ENCODE results near the gene TMEM98.

The TMEM98 gene

DNA sequence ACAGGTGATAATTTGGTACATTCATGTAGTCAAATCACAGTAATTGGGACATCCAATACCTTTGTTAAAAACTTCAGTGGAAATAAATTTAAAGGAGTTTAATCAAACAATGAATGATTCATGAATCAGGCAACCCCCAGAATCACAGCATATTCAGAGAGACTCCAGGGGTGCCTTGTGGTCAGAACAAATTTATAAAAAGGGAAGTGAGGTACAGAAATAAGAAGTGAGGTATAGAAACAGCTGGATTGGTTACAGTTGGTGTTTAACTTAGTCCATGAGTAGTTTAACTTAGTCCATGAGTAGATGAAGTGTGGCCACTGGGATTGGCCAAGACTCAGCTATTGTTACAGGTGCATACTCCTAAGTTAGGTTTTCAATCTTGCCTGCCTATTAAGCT lies 25.1 kb downstream of the TMEM98 start:
- DNase-seq (ENCODE audit: low read depth, low spot score) = no peak
- H3K4me3 ChIP-seq (ENCODE audit: low read depth, low read length) = no peak overlapping the region
- in situ Hi-C loops (cut with HindIII; ENCODE audit: low sequenced_read_pairs) = no loop called here
- TF ChIP-seq, protein P1, sequence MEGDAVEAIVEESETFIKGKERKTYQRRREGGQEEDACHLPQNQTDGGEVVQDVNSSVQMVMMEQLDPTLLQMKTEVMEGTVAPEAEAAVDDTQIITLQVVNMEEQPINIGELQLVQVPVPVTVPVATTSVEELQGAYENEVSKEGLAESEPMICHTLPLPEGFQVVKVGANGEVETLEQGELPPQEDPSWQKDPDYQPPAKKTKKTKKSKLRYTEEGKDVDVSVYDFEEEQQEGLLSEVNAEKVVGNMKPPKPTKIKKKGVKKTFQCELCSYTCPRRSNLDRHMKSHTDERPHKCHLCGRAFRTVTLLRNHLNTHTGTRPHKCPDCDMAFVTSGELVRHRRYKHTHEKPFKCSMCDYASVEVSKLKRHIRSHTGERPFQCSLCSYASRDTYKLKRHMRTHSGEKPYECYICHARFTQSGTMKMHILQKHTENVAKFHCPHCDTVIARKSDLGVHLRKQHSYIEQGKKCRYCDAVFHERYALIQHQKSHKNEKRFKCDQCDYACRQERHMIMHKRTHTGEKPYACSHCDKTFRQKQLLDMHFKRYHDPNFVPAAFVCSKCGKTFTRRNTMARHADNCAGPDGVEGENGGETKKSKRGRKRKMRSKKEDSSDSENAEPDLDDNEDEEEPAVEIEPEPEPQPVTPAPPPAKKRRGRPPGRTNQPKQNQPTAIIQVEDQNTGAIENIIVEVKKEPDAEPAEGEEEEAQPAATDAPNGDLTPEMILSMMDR (IDR thresholded peaks at IDR 0.05; ENCODE audit: low read depth, low read length) = no peak

DNA sequence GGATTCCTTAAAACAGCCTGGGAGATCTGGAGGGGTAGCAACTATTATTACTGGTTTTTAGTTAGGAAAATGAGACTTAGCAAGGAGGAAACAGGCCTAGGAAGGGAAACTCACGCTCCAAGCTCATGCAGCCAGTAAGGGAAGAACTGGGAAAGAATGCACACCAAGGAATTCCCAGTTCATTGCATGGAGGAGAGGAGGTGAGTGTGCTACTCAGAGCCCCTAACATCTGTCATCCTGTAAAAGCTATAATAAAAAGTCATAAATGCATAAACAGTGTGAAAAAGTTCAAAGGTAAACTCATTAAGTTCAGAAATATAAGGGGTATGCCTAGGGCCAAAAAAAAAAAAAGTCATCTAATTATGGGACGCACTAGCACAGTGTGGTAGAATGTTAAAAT lies 25.9 kb downstream of the TMEM98 start:
- H3K4me3 ChIP-seq (ENCODE audit: low read depth, low read length) = no peak overlapping the region
- DNase-seq (ENCODE audit: low read depth, low spot score) = no peak
- TF ChIP-seq, protein P1 (IDR thresholded peaks at IDR 0.05; ENCODE audit: low read depth, low read length) = no peak
- in situ Hi-C loops (cut with HindIII; ENCODE audit: low sequenced_read_pairs) = no loop called here

DNA sequence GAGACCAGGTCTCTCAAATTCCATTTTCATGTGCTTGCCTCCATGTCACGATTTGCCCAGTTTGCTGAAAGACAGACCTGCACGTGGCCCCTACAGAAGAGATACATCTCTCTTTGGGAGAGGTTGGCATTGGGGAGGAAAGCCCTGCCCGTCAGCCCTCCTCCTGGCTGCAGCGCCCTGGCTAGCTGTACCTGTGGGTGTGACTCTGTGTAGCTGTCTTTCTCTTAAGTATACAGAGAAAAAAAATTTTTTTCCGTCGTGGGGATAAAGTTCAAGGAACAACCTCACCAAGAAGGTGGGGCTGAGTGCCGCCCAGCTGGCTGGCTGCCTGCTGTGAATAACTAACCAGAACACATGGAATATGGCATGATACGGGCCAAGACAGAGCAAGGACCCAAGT lies 26.5 kb downstream of the TMEM98 start:
- H3K4me3 ChIP-seq (ENCODE audit: low read depth, low read length) = no peak overlapping the region
- in situ Hi-C loops (cut with HindIII; ENCODE audit: low sequenced_read_pairs) = no loop called here
- TF ChIP-seq, protein P1 (IDR thresholded peaks at IDR 0.05; ENCODE audit: low read depth, low read length) = no peak

DNA sequence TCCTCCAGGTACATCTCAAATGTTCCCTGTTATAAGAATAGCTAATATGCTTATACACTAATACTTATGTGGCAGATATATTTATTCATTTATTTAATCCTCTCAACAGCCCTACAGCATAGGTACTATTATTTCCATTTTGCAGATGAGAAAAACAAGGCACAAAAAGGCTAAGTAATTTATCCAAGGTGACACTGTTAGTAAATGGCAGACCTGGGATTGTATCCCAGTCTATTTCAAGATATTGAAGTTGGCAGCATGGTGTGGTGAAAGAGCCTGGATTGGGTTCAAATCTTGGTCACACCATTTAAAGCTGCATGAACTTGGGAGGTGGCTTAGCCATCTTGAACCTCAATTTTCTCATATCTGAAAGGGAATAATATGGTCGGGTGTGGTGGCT lies 27.2 kb downstream of the TMEM98 start:
- in situ Hi-C loops (cut with HindIII; ENCODE audit: low sequenced_read_pairs) = no loop called here
- no peak for DNase-seq (ENCODE audit: low read depth, low spot score)
- no peak overlapping the region for H3K4me3 ChIP-seq (ENCODE audit: low read depth, low read length)
- TF ChIP-seq, protein P1 (IDR thresholded peaks at IDR 0.05; ENCODE audit: low read depth, low read length) = no peak

More for the DNA sequence above, 26.5 kb downstream of the TMEM98 start:
- DNase-seq (ENCODE audit: low read depth, low spot score) = no peak

DNA sequence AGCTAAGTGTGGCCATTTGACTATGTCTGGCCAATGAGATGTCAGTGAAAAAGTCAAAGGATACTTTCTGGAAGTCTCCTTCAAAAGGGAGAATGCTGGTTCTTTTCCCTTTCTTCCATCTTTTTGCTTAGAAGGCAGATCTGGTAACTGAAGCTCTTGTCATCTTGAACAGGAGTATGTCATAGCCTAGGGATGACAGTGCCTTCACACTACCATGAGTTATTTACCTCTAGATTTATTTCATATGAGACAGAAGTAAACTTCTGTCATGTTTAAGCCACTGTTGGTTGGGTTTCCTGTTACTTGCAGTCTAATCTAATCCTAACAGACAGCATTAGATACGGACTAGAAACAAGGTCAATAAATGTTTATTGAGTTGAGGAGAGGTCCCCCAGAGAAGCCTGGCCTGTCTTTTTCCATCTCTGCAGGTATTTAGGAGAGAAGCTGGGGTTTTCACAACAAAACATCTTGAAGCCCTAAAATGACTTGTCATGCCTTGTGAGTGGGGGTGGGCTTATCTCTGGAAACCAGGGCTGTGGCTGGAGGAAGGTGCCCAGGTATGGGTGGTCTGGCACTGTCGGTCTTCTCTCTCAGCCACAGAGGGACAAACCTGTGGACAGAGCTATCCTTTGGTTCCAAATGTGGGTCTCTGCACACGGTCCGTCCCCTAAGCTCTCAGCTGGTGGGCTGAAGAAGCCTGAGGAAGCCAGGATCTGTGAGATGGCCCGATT lies 28.5 kb downstream of the TMEM98 start:
- no peak overlapping the region for H3K4me3 ChIP-seq (ENCODE audit: low read depth, low read length)
- TF ChIP-seq, protein P1 (IDR thresholded peaks at IDR 0.05; ENCODE audit: low read depth, low read length) = no peak
- in situ Hi-C loops (cut with HindIII; ENCODE audit: low sequenced_read_pairs) = no loop called here
- DNase-seq (ENCODE audit: low read depth, low spot score) = no peak

DNA sequence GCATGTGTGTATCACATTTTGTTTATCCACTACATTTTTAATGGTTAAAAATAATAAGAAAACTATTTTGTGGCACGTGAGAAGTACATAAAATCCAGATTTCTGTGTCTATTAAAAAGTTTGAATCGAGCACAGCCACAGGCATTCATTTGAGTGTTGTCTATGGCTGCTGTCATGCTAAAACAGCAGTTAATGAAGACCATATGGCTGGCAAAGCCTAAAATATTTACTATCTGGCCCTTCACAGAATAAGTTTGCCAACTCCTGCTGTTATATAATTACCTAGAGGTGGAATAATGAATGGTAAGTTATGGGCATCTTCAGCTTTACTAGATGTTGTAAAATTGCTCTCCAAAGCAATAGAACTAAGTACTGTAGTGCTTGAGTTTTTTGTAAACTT lies 30.5 kb downstream of the TMEM98 start:
- no peak overlapping the region for H3K4me3 ChIP-seq (ENCODE audit: low read depth, low read length)
- DNase-seq (ENCODE audit: low read depth, low spot score) = no peak
- TF ChIP-seq, protein P1 (IDR thresholded peaks at IDR 0.05; ENCODE audit: low read depth, low read length) = no peak
- in situ Hi-C loops (cut with HindIII; ENCODE audit: low sequenced_read_pairs) = no loop called here
